Sciatic nerve (tissue), 2 donors: ENCODE results near the gene RHEBL1. TPM values are rescaled to one million over a fixed set of nuclear protein-coding genes. Genes with fewer than 3 reads are reported as not detected.

Experiments used
- ATAC-seq: fragments of 200-7000 bp; cut with Tn5 transposase; one replicate; pipeline ENCODE4 v1.9.1; 2020; ENCODE audit warnings: mild to moderate bottlenecking, moderate library complexity
- DNase-seq: peaks from one replicate; pipeline ENCODE4 v3.0.0-alpha.2; 2020; ENCODE audit warnings: low spot score
- intact Hi-C: fragments of 100-400 bp; cut with DNase I; formaldehyde crosslinking; loops from one replicate; pipeline ENCODE4 v1.14.2; 2022
- total RNA-seq: library from RNA; stranded (reverse); fragmentation: NEBNext Ultra II Directional; extraction: Animal tissue kit (Norgen Biotek cat#: 25700); gene quantifications from one replicate; pipeline ENCODE4 v1.2.1, GENCODE V29; 2021
- donor health status: DM: no; HTN: no; CAD: no.
- donor health status: DM: no; HTN: no; CAD: no.

Gene RHEBL1
- total RNA-seq = 2.7 TPM

- intact Hi-C loops = loop anchor here (10.0 kb wide), 2 partner anchors 55 to 165 kb away; no protein-coding TSS in a partner anchor
- ATAC-seq (peak; percentile 100), DNase-seq (peak; percentile 98)
Observed at GRCh38 chr12:49069507-49070346, at the start of gene RHEBL1. TSS of gene RHEBL1 (minus strand) at chr12:49069979. CDS start at chr12:49069785, 194 bp downstream.

- DNase-seq (no peak), ATAC-seq (no peak)
- intact Hi-C loops = no loop called here
Observed at GRCh38 chr12:49111206-49111605, 41.4 kb upstream of the RHEBL1 start.

GRCh38 chr12:49110464-49111155 lies 40.8 kb upstream of the RHEBL1 start, which contains the start of gene LMBR1L:
TSS of gene LMBR1L (minus strand) at chr12:49110847. CDS start at chr12:49110555, 292 bp downstream.
- ATAC-seq (peak; percentile 97), DNase-seq (peak; percentile 98)
- intact Hi-C loops = no loop called here

GRCh38 chr12:49109641-49110463 lies 40.1 kb upstream of the RHEBL1 start:
- intact Hi-C loops = no loop called here
- ATAC-seq = peak; percentile 57
- no peak for DNase-seq

- intact Hi-C loops = no loop called here
- peak; percentile 79 for DNase-seq
- peak; percentile 78 for ATAC-seq
Observed at GRCh38 chr12:49108958-49109404, 39.2 kb upstream of the RHEBL1 start.

- ATAC-seq (no peak), DNase-seq (no peak)
- intact Hi-C loops = no loop called here
Observed at GRCh38 chr12:49105504-49106084, 35.8 kb upstream of the RHEBL1 start.

GRCh38 chr12:49104822-49105221 lies 35.0 kb upstream of the RHEBL1 start:
- ATAC-seq (no peak), DNase-seq (no peak)
- intact Hi-C loops = no loop called here

GRCh38 chr12:49100380-49100779 lies 30.6 kb upstream of the RHEBL1 start:
- intact Hi-C loops = no loop called here
- DNase-seq (no peak), ATAC-seq (no peak)

- DNase-seq (no peak), ATAC-seq (no peak)
- intact Hi-C loops = no loop called here
Observed at GRCh38 chr12:49098703-49099102, 28.9 kb upstream of the RHEBL1 start.

GRCh38 chr12:49098035-49098451 lies 28.3 kb upstream of the RHEBL1 start:
- DNase-seq (peak; percentile 78), ATAC-seq (peak; percentile 29)
- intact Hi-C loops = no loop called here

GRCh38 chr12:49097381-49097780 lies 27.6 kb upstream of the RHEBL1 start:
- intact Hi-C loops = no loop called here
- DNase-seq (no peak), ATAC-seq (no peak)

- no peak for ATAC-seq
Observed at GRCh38 chr12:49094975-49095365, 25.2 kb upstream of the RHEBL1 start.

GRCh38 chr12:49094160-49094974 lies 24.6 kb upstream of the RHEBL1 start, which contains the start of gene DHH:
TSS of gene DHH (minus strand) at chr12:49094801. CDS start at chr12:49094512, 289 bp downstream.
- intact Hi-C loops = no loop called here
- peak; percentile 43 for ATAC-seq

More at GRCh38 chr12:49094975-49095365, 25.2 kb upstream of the RHEBL1 start:
- intact Hi-C loops = no loop called here
- DNase-seq = no peak

GRCh38 chr12:49093792-49094159 lies 24.0 kb upstream of the RHEBL1 start:
- ATAC-seq (no peak), DNase-seq (no peak)
- intact Hi-C loops = no loop called here

More at GRCh38 chr12:49094160-49094974, 24.6 kb upstream of the RHEBL1 start, which contains the start of gene DHH:
- DNase-seq = peak; percentile 86

- intact Hi-C loops = no loop called here
- ATAC-seq (no peak), DNase-seq (no peak)
Observed at GRCh38 chr12:49092816-49093406, 23.1 kb upstream of the RHEBL1 start.

GRCh38 chr12:49092086-49092815 lies 22.5 kb upstream of the RHEBL1 start:
- intact Hi-C loops = no loop called here
- ATAC-seq = peak; percentile 66
- peak; percentile 89 for DNase-seq

GRCh38 chr12:49091836-49092085 lies 22.0 kb upstream of the RHEBL1 start:
- DNase-seq (no peak), ATAC-seq (no peak)
- intact Hi-C loops = no loop called here
